Measurements from ENCODE around the gene ACER1.

The ACER1 gene

GRCh38 chr19:6298413-6298812 is 35.0 kb downstream of the ACER1 start:
- H3K9me3 ChIP-seq (ENCODE audit: insufficient read depth, low read length) = 0 out of 2 replicates have a peak, but pooled peaks cover 2% of the 10 kb centered on the region
- no peak overlapping the region for H3K4me2 ChIP-seq (ENCODE audit: low read length)
- H3K79me2 ChIP-seq (ENCODE audit: low read length) = no peaks in the 10 kb centered on the region
- no peak for TF ChIP-seq EZH2phosphoT487 (IDR thresholded peaks at IDR 0.05; ENCODE audit: low read depth)
- TF ChIP-seq, protein P1, sequence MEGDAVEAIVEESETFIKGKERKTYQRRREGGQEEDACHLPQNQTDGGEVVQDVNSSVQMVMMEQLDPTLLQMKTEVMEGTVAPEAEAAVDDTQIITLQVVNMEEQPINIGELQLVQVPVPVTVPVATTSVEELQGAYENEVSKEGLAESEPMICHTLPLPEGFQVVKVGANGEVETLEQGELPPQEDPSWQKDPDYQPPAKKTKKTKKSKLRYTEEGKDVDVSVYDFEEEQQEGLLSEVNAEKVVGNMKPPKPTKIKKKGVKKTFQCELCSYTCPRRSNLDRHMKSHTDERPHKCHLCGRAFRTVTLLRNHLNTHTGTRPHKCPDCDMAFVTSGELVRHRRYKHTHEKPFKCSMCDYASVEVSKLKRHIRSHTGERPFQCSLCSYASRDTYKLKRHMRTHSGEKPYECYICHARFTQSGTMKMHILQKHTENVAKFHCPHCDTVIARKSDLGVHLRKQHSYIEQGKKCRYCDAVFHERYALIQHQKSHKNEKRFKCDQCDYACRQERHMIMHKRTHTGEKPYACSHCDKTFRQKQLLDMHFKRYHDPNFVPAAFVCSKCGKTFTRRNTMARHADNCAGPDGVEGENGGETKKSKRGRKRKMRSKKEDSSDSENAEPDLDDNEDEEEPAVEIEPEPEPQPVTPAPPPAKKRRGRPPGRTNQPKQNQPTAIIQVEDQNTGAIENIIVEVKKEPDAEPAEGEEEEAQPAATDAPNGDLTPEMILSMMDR (IDR thresholded peaks at IDR 0.05; ENCODE audit: low read depth, low read length) = no peak
- H3K27ac ChIP-seq (ENCODE audit: low read length) = no peak overlapping the region
- no peaks in the 10 kb centered on the region for H4K20me1 ChIP-seq (ENCODE audit: insufficient read depth, low read length)
- H3K27me3 ChIP-seq (ENCODE audit: low read depth, low read length) = peaks cover 9% of the 10 kb centered on the region; the same call in 1 of the 2 replicates
- H3K9ac ChIP-seq (ENCODE audit: low read length) = no peak overlapping the region
- H3K36me3 ChIP-seq (replicated peaks; ENCODE audit: low read depth, low read length) = no peaks in the 10 kb centered on the region
- H3K4me3 ChIP-seq (ENCODE audit: low read length) = no peak overlapping the region
- no peak overlapping the region for H2AFZ ChIP-seq (ENCODE audit: low read depth, low read length)
- H3K4me1 ChIP-seq (ENCODE audit: low read length) = no peaks in the 10 kb centered on the region

GRCh38 chr19:6297202-6297601 is 36.2 kb downstream of the ACER1 start:
- Histone ChIP-seq H2AFZ (ENCODE audit: low read depth, low read length) (no peak overlapping the region), H3K4me2 (ENCODE audit: low read length) (no peak overlapping the region), H4K20me1 (ENCODE audit: insufficient read depth, low read length) (no peaks in the 10 kb centered on the region), H3K27ac (ENCODE audit: low read length) (no peak overlapping the region), H3K4me1 (ENCODE audit: low read length) (no peaks in the 10 kb centered on the region), H3K9me3 (ENCODE audit: insufficient read depth, low read length) (peaks cover 9% of the 10 kb centered on the region), H3K4me3 (ENCODE audit: low read length) (no peak overlapping the region), H3K36me3 (replicated peaks; ENCODE audit: low read depth, low read length) (no peaks in the 10 kb centered on the region), H3K9ac (ENCODE audit: low read length) (no peak overlapping the region), H3K27me3 (ENCODE audit: low read depth, low read length) (peaks cover 9% of the 10 kb centered on the region; the same call in 1 of the 2 replicates), H3K79me2 (ENCODE audit: low read length) (no peaks in the 10 kb centered on the region)
- TF ChIP-seq EZH2phosphoT487 (IDR thresholded peaks at IDR 0.05; ENCODE audit: low read depth) = no peak
- TF ChIP-seq, protein P1 (IDR thresholded peaks at IDR 0.05; ENCODE audit: low read depth, low read length) = no peak

GRCh38 chr19:6292006-6292405 is 41.4 kb downstream of the ACER1 start:
- Histone ChIP-seq H3K4me1 (ENCODE audit: low read length) (no peaks in the 10 kb centered on the region), H3K79me2 (ENCODE audit: low read length) (no peaks in the 10 kb centered on the region), H3K9me3 (ENCODE audit: insufficient read depth, low read length) (peaks cover 30% of the 10 kb centered on the region), H3K4me2 (ENCODE audit: low read length) (no peak overlapping the region), H3K36me3 (replicated peaks; ENCODE audit: low read depth, low read length) (peaks cover 3% of the 10 kb centered on the region), H2AFZ (ENCODE audit: low read depth, low read length) (no peak overlapping the region), H3K4me3 (ENCODE audit: low read length) (no peak overlapping the region), H4K20me1 (ENCODE audit: insufficient read depth, low read length) (no peaks in the 10 kb centered on the region), H3K27ac (ENCODE audit: low read length) (no peak overlapping the region), H3K9ac (ENCODE audit: low read length) (no peak overlapping the region), H3K27me3 (ENCODE audit: low read depth, low read length) (peaks cover 6% of the 10 kb centered on the region; the same call in 1 of the 2 replicates)
- TF ChIP-seq, protein P1 (IDR thresholded peaks at IDR 0.05; ENCODE audit: low read depth, low read length) = no peak
- TF ChIP-seq EZH2phosphoT487 (IDR thresholded peaks at IDR 0.05; ENCODE audit: low read depth) = no peak

GRCh38 chr19:6288737-6289136 is 44.7 kb downstream of the ACER1 start:
- Histone ChIP-seq H3K4me3 (ENCODE audit: low read length) (no peak overlapping the region), H3K27me3 (ENCODE audit: low read depth, low read length) (no peaks in the 10 kb centered on the region), H3K4me2 (ENCODE audit: low read length) (no peak overlapping the region), H2AFZ (ENCODE audit: low read depth, low read length) (no peak overlapping the region), H3K9ac (ENCODE audit: low read length) (no peak overlapping the region), H3K79me2 (ENCODE audit: low read length) (no peaks in the 10 kb centered on the region), H3K4me1 (ENCODE audit: low read length) (no peaks in the 10 kb centered on the region), H3K27ac (ENCODE audit: low read length) (no peak overlapping the region), H3K9me3 (ENCODE audit: insufficient read depth, low read length) (peaks cover 45% of the 10 kb centered on the region), H3K36me3 (replicated peaks; ENCODE audit: low read depth, low read length) (peaks cover 5% of the 10 kb centered on the region), H4K20me1 (ENCODE audit: insufficient read depth, low read length) (no peaks in the 10 kb centered on the region)
- TF ChIP-seq EZH2phosphoT487 (IDR thresholded peaks at IDR 0.05; ENCODE audit: low read depth) = no peak
- TF ChIP-seq, protein P1 (IDR thresholded peaks at IDR 0.05; ENCODE audit: low read depth, low read length) = no peak
